Right lobe of liver (tissue), 4 donors: ENCODE measurements around the gene MOCS1.

Experiments
- POLR2A ChIP-seq: fragments of 450-650 bp; IDR thresholded peaks from one replicate; pipeline ENCODE4 v1.6.1; 2017; ENCODE audit warnings: antibody characterized with exemption, mild to moderate bottlenecking
- TF ChIP-seq, protein P1 (sequence below), 4 donors: fragments of 200-600 bp in 3 of 4; fragments of 450-650 bp in 1 of 4; IDR thresholded peaks; one replicate each; pipeline versions ENCODE4 v1.5.1 to v1.8.0; 2016 to 2022; ENCODE audit warnings: antibody characterized with exemption in 4 of 4, mild to moderate bottlenecking in 2 of 4
- donor health status: DM: no; HTN: no; CAD: no.
- donor health status: DM: no; HTN: no; CAD: no.
- donor health status: DM: no; HTN: yes; CAD: no.

DNA sequence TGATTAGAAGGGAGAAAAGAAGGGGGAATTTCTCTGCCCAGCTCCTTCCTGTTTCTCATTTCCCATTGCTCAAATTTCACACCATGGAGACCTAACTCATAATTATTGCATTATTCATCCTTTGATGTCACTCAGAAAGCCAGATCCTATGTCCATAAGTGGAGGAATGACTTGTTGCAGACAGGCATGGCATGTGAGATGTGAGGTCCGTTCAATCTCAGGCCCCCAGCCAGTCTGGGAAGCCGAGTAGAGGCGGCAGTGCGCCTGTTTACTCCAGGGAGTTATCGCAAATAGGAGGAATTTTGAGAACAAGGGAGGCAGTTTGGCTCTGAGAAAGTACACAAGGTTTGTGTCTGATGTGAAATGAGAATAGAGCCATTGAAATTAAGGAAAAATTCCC, 26.9 kb upstream of the MOCS1 start:
- TF ChIP-seq, protein P1, sequence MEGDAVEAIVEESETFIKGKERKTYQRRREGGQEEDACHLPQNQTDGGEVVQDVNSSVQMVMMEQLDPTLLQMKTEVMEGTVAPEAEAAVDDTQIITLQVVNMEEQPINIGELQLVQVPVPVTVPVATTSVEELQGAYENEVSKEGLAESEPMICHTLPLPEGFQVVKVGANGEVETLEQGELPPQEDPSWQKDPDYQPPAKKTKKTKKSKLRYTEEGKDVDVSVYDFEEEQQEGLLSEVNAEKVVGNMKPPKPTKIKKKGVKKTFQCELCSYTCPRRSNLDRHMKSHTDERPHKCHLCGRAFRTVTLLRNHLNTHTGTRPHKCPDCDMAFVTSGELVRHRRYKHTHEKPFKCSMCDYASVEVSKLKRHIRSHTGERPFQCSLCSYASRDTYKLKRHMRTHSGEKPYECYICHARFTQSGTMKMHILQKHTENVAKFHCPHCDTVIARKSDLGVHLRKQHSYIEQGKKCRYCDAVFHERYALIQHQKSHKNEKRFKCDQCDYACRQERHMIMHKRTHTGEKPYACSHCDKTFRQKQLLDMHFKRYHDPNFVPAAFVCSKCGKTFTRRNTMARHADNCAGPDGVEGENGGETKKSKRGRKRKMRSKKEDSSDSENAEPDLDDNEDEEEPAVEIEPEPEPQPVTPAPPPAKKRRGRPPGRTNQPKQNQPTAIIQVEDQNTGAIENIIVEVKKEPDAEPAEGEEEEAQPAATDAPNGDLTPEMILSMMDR (IDR thresholded peaks at IDR 0.05): no peak
- no peak for TF ChIP-seq POLR2A
